LHCN-M2 (cell line): ENCODE data around the gene PACRG. TPM values are rescaled to one million over a fixed set of nuclear protein-coding genes. Genes with fewer than 3 reads are reported as not detected.

Experiments
- DNase-seq: peaks from one replicate; pipeline ENCODE4 v3.0.0-alpha.2; 2012; ENCODE audit warnings: low read depth
- total RNA-seq: library from RNA; depleted of rRNA; stranded (reverse); fragments of >200 nt; gene quantifications from 2 replicates; pipeline ENCODE4 v1.2.3, GENCODE V29; 2014

PACRG gene
- total RNA-seq, 1 experiment from 2014 or later = 0.75 TPM

DNA sequence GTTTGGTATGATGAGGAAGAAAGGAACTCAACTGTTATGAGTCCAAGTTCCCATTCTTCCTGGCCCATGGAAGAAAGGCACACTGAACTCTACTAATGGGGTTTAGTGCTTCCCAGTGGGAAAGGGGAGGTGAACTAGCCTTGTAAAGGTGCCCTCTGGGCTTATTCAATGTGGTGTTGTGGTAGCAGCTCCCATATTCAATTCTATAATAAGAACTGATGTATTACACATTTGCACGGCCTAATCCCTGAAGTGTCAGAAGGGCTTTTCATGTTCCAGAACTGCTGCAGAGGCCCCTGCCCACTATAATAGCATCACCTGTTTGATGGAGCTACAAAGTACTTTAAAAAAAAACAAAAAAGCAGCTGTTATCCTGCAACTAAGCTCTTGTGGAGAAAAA is 17.4 kb upstream of the PACRG start:
- peak; percentile 10 for DNase-seq

DNA sequence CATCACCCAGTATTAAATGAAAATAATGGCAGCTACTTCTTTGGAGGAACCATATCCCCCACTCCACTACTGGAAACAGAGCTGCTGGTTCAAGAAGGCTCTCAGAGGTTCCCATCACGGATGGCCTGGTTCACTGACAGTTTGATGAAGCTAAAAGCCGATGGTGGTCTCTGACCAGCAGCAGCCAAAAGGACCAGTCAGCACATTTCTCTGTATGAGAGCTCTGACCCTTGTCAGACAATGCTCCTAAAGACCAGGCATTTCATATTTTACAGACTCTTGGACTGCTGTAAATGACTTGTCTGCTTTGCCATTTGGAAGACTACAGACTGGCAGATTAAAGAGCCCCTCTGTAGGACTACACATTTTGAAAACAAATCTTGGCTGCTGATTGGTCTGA is 16.8 kb upstream of the PACRG start:
- DNase-seq = no peak

DNA sequence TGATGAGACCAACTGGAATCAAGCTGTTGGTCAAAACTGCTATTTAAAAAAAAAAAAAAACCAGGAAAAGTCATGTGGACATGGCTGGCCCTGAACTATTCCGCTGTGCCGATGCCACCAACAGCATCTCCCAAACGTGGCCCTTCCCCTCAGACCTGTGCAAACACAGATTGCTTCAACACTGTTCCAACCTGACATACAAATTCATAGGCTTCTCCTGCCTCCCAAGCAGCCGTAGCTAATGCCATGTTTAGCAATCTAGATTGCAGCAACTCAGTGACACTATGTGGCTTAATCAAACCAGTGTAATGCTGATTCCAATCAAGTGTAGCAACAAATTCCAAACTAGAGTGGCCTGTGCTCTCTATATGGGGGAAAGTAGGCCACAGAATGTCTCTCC is 16.4 kb upstream of the PACRG start:
- DNase-seq = no peak

DNA sequence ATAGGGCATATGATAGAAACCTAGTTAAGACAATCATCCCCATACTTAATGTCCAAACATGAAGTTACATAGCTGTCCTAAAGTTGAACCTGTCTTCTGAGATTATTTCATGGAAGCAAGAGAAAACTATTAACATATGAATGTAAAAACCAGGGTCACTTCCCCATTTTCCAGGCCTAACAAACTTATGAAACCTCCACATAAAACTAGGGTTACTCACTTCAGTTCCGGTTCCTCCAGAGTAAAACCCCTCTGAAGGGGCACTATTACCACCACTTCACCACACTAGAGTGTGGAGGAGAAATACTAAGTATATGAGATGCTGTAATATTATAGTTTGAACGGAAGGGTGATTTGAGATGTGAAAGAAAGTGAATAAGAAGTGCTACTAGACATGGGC is 15.1 kb upstream of the PACRG start:
- DNase-seq = no peak

DNA sequence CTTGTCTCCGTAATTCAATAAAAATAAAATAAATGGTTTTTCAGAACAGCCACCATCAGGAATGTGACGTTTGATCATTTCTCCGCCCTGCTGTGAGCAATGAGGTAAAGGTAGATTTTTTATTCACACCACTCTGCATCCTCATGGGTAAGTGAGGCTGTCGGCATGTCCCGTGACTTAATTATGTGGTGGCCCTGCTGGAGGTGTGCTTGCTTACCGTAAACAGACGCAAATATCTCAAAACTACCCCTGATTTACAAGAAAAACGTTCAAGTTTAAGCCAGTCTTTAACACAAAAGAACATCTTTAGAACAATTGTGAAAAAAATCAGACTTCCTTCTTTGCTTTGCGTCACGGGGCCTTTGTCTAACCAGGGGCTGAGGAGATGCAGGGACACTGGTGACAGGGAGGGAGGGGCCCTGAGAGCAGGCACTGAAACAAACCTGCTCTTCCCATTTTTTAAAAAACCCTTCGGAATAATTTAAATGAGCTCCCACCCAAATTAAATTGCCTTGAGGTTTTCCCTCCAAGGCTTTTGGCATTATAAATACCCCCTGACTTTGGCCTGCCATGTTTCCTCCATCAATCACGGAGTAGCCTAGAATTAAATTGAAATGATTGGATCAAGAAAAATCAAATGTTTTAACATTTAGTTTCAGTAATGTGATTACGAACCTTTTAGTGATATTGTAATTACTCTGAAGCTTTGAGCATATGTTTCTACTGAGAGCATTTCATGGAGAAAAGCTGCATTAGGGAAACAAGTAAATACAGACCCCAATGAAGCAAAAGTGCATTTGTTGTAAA is 13.6 kb upstream of the PACRG start:
- no peak for DNase-seq

DNA sequence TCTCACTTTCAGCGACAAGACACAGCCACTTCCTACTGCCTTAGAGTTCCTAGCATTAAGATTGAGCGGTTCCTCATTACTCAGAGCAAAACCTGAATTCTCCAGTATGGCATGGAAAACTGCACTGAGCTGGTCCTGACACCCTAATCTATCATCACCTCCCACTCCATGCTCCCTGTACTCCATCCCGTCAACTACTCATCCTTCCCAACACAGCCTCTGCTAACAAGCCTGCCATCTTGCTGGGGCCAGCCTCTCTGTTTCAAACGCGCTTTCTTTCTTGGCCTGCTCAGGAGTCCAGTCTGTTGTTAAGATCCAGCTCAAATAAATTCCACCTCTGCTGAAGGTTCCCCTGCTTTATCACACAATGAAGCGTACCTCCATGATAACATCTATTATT is 12.2 kb upstream of the PACRG start:
- DNase-seq = no peak

DNA sequence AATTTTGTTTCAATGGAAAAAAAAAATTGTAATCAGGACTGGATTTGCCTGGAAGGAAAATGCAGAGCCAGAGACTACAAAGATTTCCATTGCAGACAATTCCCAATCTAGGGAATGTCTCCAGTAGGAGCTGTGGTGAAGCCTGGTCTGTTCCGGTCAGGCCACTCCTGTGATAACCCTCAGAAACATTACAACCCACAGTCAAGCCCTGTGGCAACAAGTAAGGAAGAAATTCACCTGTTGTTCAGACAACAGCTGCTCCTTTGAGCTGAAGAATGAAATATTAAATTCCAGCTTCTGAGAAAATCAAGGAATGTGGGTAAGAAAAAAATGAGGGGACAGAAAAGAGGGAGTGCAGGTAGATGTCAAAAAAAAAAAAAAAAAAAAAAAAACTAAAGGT is 8.2 kb upstream of the PACRG start:
- peak; percentile 19 for DNase-seq

DNA sequence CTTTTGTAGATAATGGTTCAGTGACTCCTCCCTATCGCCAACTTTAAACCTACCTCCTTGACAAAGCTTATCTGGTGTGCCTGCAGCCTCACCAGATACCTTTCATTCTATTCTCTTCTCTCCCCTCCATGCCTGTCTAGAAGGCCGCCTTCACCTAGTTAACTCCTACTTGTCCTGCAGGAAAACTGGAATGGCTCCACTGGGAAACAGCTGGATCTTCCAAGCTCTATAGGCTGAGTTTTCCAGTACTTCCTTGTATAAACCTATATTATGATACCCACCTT is 6.4 kb upstream of the PACRG start:
- DNase-seq = no peak

DNA sequence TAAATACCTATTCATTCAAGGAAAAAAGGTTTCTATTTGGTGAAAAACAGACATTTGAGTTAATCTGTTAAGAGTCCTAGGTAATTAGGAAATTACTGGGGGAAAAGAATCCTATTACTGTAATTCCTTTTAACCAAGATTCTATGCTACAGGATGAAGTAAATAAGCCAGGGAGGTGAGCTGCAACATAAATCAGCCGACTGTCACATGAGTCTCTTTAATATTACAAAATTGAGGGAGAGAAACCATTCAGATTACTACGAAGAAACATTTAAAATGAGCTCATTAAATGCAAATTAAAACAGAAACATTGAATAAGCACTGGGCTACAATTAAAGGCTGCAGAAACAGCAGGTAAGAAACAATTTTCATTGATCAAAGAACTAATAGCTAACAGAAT is 5.5 kb upstream of the PACRG start:
- DNase-seq = no peak

DNA sequence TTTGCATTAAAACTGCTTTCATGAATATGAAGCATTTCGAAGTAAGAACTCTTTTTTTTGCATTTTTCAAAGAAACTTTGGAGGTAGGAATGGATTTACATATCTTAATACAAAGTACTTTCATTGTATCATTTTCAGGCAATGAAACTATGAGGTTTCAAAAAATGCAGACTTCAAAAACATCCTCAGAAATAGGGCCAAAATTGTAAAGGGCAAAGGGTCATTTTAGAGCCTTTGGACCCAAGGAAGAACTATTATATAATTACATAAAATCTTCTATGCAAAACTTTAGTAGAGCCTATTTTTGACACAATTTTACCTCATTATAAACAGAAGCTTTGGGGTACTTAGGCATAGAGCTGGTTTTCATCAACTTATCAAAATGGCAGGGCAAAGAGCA is 5.1 kb upstream of the PACRG start:
- no peak for DNase-seq

DNA sequence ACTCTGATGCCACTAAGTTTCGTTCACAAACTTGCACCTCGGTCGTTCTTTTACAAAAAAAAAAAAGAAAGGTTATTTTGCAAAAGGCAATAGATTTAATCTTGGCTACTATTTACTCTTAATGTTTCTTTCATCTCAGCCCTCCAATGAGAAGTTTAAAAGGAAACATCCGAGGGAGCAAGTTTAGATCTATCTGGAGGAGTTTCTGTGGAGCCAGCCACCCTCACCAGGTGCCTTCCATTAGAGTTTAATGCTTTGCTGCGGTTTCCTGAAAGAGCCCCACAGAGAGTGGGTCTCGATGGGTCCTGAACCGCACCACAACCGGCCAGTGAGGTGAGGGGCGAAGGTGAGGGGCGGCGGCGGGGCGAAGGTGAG is 840 bp upstream of the PACRG start:
- DNase-seq = no peak

DNA sequence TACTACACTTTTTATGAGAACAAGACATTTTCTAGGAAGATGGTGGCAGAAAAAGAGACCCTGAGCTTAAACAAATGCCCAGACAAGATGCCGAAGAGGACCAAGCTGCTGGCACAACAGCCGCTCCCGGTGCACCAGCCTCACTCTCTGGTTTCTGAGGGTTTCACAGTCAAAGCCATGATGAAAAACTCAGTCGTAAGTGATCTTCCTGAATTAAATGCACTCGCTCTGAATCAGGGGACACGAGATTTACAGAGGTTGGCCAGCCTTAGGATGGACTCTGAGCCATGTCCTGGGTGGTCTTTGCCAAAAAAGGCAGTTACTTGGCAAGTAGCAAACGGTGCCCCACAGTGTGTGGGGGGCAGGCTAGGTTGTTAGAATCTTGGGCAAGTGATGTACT is 423 bp downstream of the PACRG start:
- DNase-seq = no peak

DNA sequence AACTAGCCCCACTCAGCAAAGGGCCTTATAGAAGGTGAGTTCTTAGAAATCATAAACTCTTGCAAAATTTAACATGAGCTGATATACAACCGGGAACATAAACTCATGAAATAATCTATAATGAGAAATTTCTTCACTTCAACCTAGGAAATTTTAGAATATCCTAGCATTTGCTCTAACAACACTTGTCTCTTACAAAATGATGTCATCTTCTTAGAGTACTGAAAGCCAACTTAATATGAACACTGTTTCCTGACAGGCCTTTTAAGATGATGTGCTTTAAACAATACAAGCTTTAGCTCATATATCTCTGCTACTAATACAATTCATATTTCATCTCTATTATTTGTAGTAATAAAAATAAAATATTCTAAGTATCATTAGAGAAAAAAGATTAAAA is 932 bp downstream of the PACRG start:
- no peak for DNase-seq

DNA sequence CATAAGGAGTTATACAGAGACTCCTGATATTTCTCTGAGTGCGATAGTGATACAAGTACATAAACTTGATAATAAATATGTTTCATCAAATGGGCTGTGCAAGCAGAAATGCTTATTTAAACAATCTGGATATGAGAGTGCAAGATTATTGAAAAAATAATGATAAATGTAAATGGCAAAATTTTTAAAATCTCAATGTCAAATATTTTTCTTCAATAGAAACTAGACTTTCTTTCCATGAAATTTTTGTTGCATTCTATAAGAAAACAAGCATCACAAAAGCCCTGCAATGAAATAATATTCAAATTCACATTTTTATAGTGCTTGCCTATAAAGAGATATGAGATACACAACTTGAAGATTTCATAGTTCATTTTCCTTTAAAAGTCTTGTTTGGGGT is 2.7 kb downstream of the PACRG start:
- no peak for DNase-seq

DNA sequence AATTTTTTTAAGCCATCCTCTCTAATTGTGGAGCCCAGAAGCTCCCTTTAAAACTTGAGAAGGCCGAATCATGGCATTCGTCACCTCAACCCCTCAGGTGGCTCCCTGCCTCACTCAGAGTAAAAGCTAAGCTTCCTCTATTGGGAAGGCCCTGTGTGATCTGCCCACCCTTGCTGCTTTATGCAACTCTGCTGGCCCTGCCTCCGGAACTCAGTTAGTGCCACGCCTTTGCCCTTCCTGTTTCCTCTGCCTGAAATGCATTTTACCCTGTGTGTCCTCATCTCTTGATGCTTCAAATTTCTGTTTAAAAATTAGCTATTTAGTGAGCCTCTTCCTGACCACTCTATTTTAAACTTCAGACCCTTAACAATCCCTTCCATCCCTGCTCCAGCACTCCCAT is 5.7 kb downstream of the PACRG start:
- DNase-seq = no peak

DNA sequence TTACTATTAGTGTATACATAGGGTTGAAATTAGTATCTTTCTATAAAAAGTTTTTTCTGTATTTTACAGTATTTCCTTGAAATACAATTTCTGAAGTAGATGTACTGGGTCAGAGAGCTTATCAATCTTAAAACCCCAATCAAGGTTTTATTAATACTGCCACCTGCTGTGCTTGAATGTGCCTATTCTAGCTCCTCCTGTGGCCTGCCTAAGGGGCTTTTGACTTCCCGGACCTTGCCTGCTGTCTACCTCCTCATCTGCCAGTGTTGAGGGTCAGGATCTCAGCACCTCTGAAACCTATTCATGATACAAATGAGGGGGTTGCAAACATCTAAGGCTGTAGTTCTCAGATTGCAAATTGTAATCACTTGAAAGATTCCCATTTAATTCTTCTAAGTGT is 9.2 kb downstream of the PACRG start:
- no peak for DNase-seq

DNA sequence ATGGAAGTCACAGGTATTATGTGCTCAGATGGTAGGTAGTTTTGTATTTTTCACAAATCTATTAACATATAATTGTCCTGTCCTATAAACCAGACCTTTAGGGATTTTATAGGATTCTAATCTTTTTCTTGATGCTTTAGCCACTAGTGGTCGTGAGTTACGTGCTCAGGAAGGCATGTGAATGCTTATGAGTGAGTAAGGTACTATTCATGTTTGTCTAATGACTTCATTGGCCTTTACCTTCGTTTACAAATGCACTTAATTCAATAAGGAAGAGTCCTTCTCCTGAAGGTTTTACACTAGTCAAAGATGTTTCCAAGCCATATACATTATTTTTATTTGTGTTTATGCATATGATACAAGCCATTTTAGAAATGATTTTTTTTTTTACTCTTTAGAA is 23.0 kb downstream of the PACRG start:
- DNase-seq = peak; percentile 49

DNA sequence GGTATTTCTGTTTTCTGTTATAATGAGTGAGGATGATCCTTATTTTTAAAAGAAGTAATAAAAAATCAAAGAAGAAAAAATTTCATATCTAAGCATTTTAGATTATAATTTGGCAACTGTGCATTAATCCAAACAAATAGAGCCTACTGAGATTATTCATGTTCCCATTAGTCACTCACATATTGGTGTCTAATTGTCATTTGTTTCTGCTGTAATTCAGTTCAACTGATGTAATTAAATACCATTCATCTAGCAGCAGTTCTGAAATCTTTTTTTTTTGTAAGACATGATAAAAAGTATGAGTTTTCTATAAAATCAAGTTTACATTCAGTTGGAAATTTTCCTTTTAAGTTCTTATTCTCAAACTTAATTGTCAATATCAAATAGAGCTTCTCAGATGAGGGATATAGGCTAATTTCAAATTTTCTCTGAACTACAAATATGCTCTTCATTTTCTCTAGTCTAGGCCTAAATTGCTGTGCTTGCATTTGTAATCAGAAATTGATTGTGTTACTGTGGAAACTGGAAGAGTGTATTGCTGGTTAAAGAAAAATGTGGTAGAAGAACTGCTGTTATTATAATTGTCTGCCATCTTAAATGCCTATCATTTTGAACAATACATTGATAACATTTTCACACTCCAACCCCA is 23.6 kb downstream of the PACRG start:
- no peak for DNase-seq

DNA sequence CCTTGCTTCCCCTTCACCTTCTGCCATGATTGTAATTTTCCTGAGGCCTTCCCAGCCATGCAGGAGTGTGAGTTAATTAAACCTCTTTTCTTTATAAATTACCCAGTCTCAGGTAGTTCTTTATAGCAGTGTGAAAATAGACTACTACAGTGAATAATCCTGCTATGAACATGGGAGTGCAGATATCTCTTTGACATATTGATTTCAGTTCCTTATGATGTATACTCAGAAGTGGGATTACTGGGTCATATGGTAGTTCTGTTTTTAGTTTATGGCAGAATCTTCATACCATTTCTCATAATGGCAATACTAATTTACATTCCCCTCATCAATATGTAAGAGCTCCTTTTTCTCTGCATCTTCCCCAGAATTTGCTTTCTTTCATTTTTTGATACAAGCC is 26.0 kb downstream of the PACRG start:
- no peak for DNase-seq

DNA sequence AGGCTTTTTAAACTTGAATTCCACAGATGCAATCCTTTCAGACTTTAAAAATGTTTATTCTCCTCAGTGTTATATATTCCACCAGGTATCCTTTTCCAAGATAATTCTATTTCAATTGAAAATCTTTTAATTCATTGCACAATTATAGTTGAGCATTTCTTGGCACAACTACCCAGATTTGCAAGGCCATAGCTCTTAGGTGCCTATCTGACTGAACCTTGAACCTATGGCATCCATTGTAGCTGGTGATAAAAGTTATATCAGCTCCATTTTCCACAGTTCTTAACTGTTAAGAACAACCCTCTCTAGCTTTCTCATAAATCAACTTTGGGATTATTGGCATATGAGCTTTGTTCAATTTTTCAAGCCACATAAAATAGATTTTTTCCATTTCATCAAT is 42.4 kb downstream of the PACRG start:
- DNase-seq = no peak

DNA sequence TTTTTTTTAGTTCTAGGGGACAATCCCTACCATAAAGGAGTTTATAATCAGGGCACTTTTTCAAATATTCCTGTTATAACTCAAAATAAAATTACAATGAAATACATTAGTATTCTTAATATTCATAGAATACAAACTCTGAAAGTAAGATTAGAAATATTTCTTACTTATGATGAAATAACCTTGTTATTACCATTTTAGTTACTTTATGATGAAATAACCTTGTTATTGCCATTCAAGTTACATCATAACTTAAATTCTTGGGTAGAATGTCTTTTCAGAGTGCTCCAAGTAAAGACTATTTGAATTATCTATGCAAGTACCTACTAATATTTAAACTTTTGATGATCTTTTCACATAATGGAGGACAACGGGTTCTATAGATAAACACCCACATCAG is 43.2 kb downstream of the PACRG start:
- DNase-seq = no peak

DNA sequence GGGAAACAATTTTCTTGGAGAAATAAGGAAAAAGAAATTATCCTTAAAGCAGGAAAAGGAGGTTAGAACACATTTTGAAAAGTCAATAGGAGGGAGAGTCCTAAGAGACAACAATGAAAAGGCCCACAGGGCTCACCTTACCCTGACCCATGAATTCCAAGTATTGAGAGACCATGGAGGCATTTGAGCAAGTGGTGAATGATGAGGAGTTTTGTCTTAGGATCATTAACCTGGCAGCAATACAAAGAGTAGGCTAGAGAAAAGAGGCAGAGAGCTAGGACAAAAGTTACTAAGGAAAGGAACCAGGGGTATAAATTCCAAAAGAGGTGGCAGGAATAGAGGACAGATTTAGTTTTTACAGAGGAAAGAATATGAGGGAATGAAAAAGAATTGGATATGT is 44.7 kb downstream of the PACRG start:
- DNase-seq = no peak

DNA sequence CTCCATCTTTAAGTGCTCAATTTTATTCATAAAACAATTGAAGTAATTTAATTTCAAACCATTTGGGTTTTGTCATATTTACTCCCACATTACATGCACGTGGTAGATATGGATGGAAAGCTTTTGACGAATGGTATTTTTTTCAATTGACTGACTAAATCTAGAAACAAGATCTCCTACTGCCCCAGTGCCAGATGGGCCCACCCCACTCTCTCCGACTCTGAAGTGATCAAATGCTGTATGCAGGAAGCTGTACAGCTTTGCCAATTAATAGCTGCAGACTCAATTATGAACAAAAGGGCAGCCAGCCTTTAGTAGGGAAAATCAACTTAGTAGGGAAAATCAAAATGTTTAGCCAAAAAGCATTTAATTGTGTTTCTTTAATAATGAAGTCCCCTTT is 46.2 kb downstream of the PACRG start:
- no peak for DNase-seq

DNA sequence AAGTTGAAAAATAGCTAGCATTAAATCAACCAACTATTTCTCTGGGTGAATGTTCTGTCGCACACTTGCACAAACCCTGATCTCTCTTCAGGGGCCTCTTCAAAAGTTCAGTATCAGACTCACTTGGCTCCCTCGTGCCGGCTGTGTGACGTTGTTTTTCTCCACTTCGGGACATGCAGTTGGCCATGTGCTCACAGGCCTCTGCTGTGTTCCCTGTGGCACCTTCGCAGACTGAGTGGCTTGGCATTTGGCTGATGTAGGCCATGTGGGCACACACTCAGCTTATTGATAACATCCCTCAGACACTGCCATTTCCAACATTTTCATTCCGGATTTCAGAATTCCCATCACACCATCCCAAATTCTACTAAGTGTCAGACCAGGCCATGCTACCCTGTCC is 49.3 kb downstream of the PACRG start:
- no peak for DNase-seq
